Panc1 (cell line): Measurements from ENCODE around the gene DDX10.

Experiments used
- CTCF ChIP-seq: fragments of 450-650 bp; IDR thresholded peaks from 2 replicates; pipeline ENCODE4 v1.5.1; 2017; ENCODE audit warnings: mild to moderate bottlenecking
- SIN3A ChIP-seq: IDR thresholded peaks from 2 replicates; pipeline ENCODE4 v1.6.1; 2012; ENCODE audit warnings: low read depth, mild to moderate bottlenecking, low read length, moderate library complexity, borderline replicate concordance; ENCODE audit not compliant: insufficient read depth
- TF ChIP-seq, protein P1 (sequence below), 2 experiments: IDR thresholded peaks; 2 replicates each; pipeline ENCODE4 v1.6.1; 2011 to 2012; ENCODE audit warnings: low read depth in 2 of 2, control low read depth in 1 of 2, low read length in 1 of 2, mild to moderate bottlenecking in 1 of 2, moderate library complexity in 1 of 2; ENCODE audit not compliant: insufficient read depth in 1 of 2

DNA sequence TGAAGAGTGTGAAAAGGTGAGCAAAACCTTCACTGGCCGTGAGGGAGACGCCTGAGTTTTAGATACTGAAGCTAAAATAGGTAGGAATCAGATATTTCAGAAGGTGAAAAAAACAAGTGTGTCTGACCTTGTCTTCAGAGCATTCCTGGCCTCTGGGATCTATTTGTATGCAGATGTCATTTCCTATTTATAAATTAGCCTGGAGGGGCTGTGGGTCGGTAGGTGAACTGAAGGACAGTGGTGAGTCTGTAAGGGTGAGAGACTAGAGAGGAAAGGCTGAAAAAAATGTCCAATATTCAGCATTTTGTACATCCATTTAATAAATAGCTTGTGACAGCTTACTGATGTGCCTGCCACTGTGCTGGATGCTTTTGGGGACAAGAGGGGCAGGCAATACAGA lies 302.1 kb downstream of the DDX10 start:
- TF ChIP-seq CTCF (no peak), SIN3A (no peak)
- TF ChIP-seq, protein P1, sequence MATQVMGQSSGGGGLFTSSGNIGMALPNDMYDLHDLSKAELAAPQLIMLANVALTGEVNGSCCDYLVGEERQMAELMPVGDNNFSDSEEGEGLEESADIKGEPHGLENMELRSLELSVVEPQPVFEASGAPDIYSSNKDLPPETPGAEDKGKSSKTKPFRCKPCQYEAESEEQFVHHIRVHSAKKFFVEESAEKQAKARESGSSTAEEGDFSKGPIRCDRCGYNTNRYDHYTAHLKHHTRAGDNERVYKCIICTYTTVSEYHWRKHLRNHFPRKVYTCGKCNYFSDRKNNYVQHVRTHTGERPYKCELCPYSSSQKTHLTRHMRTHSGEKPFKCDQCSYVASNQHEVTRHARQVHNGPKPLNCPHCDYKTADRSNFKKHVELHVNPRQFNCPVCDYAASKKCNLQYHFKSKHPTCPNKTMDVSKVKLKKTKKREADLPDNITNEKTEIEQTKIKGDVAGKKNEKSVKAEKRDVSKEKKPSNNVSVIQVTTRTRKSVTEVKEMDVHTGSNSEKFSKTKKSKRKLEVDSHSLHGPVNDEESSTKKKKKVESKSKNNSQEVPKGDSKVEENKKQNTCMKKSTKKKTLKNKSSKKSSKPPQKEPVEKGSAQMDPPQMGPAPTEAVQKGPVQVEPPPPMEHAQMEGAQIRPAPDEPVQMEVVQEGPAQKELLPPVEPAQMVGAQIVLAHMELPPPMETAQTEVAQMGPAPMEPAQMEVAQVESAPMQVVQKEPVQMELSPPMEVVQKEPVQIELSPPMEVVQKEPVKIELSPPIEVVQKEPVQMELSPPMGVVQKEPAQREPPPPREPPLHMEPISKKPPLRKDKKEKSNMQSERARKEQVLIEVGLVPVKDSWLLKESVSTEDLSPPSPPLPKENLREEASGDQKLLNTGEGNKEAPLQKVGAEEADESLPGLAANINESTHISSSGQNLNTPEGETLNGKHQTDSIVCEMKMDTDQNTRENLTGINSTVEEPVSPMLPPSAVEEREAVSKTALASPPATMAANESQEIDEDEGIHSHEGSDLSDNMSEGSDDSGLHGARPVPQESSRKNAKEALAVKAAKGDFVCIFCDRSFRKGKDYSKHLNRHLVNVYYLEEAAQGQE (IDR thresholded peaks at IDR 0.05; ENCODE audit: insufficient read depth in 1 of 2, low read depth in 2 of 2, low read length in 1 of 2) = no peak
